Aorta (tissue), 5 donors: ENCODE results near the gene SLIT1. TPM values are rescaled to one million over a fixed set of nuclear protein-coding genes. Genes with fewer than 3 reads are reported as not detected.
A peak's percentile ranks its signal among the peaks of the same experiment; 100 is the strongest.

ENCODE experiments used
- ATAC-seq: fragments of 200-7000 bp; cut with Tn5 transposase; one replicate; pipeline ENCODE4 v1.9.1; 2022; ENCODE audit warnings: moderate library complexity; ENCODE audit not compliant: low FRiP score
- DNase-seq, 2 donors: peaks; one replicate each; pipeline ENCODE4 v3.0.0-alpha.2; 2020
- H3K27ac ChIP-seq, 2 donors: one replicate each; pipeline ENCODE4 v1.5.1; 2013; ENCODE audit warnings: low read length in 2 of 2, mild to moderate bottlenecking in 2 of 2, moderate library complexity in 2 of 2, control low read depth in 1 of 2, inconsistent platforms in 1 of 2, low read depth in 1 of 2
- H3K27me3 ChIP-seq, 2 donors: one replicate each; pipeline ENCODE4 v1.6.1; 2013; ENCODE audit warnings: control low read depth in 1 of 2, low read length in 1 of 2, mild to moderate bottlenecking in 1 of 2, moderate library complexity in 1 of 2; ENCODE audit not compliant: insufficient read depth in 2 of 2, control insufficient read depth in 1 of 2
- H3K36me3 ChIP-seq, 2 donors: one replicate each; pipeline ENCODE4 v1.6.1; 2013; ENCODE audit warnings: control low read depth in 1 of 2, low read length in 1 of 2, mild to moderate bottlenecking in 1 of 2; ENCODE audit not compliant: insufficient read depth in 2 of 2, control insufficient read depth in 1 of 2
- H3K4me1 ChIP-seq, 2 donors: one replicate each; pipeline ENCODE4 v1.6.1; 2013; ENCODE audit warnings: low read length in 2 of 2, control low read depth in 1 of 2, mild to moderate bottlenecking in 1 of 2, moderate library complexity in 1 of 2; ENCODE audit not compliant: insufficient read depth in 2 of 2, control insufficient read depth in 1 of 2
- H3K4me3 ChIP-seq, 2 donors: one replicate each; pipeline ENCODE4 v1.5.1; 2013; ENCODE audit warnings: low read length in 2 of 2, control low read depth in 1 of 2, mild to moderate bottlenecking in 1 of 2
- H3K9me3 ChIP-seq: one replicate; pipeline ENCODE4 v1.6.1; 2013; ENCODE audit warnings: mild to moderate bottlenecking, low read length; ENCODE audit not compliant: control insufficient read depth
- WGBS, 2 donors: extraction: QIAGEN DNeasy Blood & Tissue Kit; methylation state at CpG; one replicate each; pipeline ENCODE4 v1.1.7; 2013; 5-methylcytosine and 5-hydroxymethylcytosine counted together
- intact Hi-C, 2 donors: fragments of 100-400 bp; cut with DNase I; formaldehyde crosslinking; loops; one replicate each; pipeline versions ENCODE4 v1.14.2 to v1.15.0; 2022
- polyA plus RNA-seq, 2 donors: library from polyadenylated mRNA; stranded (reverse); fragments of 200-250 nt; gene quantifications; one replicate each; pipeline ENCODE4 v1.2.3, GENCODE V29; 2013
- total RNA-seq, 2 donors: library from RNA; stranded (reverse); fragmentation: NEBNext Ultra II Directional; extraction: Animal tissue kit (Norgen Biotek cat#: 25700); gene quantifications; one replicate each; pipeline ENCODE4 v1.2.1, GENCODE V29; 2021
- donor health status: healthy with polysubstance abuse.
- donor health status: Bipolar disorder and iron deficiency.
- donor health status: DM: no; HTN: no; CAD: no.
- donor health status: DM: no; HTN: no; CAD: no.
- donor health status: DM: yes; HTN: yes; CAD: no.

Gene SLIT1
- total and polyA plus RNA-seq, 4 donors: 0.13 to 0.42 (median 0.22) TPM

GRCh38 chr10:97124211-97124610, 61.5 kb downstream of the SLIT1 start:
- 48 to 57% methylated on average over 5 of the region's 5 CpGs for WGBS, 2 donors
- Histone ChIP-seq H3K9me3 (no peaks in the 10 kb centered on the region), H3K27ac (no peak overlapping the region), H3K36me3 (no peaks in the 10 kb centered on the region), H3K4me1 (no peaks in the 10 kb centered on the region), H3K4me3 (no peak overlapping the region), H3K27me3 (no peaks in the 10 kb centered on the region)
- DNase-seq: peak in 1 of 2 donors; percentile 11
- ATAC-seq: no peak
- intact Hi-C loops: no loop called here

- intact Hi-C loops: no loop called here
- Histone ChIP-seq H3K4me3 (no peak overlapping the region), H3K27ac (no peak overlapping the region), H3K9me3 (no peaks in the 10 kb centered on the region), H3K36me3 (no peaks in the 10 kb centered on the region), H3K27me3 (no peaks in the 10 kb centered on the region), H3K4me1 (no peaks in the 10 kb centered on the region)
- no peak for ATAC-seq
- peak in 1 of 2 donors; percentile 6 for DNase-seq
- 44 to 45% methylated on average over 5 of the region's 5 CpGs for WGBS, 2 donors
Observed at GRCh38 chr10:97123765-97124164, 62.0 kb downstream of the SLIT1 start.

GRCh38 chr10:97121041-97121440, 64.7 kb downstream of the SLIT1 start:
- no peaks in the 10 kb centered on the region for H3K27me3 ChIP-seq
- H3K4me3 ChIP-seq: no peak overlapping the region
- H3K36me3 ChIP-seq: no peaks in the 10 kb centered on the region
- ATAC-seq (no peak), DNase-seq (peak in 1 of 2 donors; percentile 5)
- H3K4me1 ChIP-seq: no peaks in the 10 kb centered on the region
- WGBS, 2 donors: 69 to 79% methylated on average over 4 of the region's 4 CpGs
- no peak overlapping the region for H3K27ac ChIP-seq
- intact Hi-C loops: no loop called here
- H3K9me3 ChIP-seq: no peaks in the 10 kb centered on the region

- peak in 1 of 2 donors; percentile 43 for DNase-seq
- intact Hi-C loops: no loop called here
- no peaks in the 10 kb centered on the region for H3K4me1 ChIP-seq
- no peaks in the 10 kb centered on the region for H3K9me3 ChIP-seq
- 81 to 82% methylated on average over 15 of the region's 15 CpGs for WGBS, 2 donors
- ATAC-seq: no peak
- H3K27ac ChIP-seq: no peak overlapping the region
- H3K27me3 ChIP-seq: no peaks in the 10 kb centered on the region
- H3K36me3 ChIP-seq: no peaks in the 10 kb centered on the region
- no peak overlapping the region for H3K4me3 ChIP-seq
Observed at GRCh38 chr10:97120370-97120769, 65.4 kb downstream of the SLIT1 start.

- no peaks in the 10 kb centered on the region for H3K36me3 ChIP-seq
- intact Hi-C loops: no loop called here
- H3K27ac ChIP-seq: no peak overlapping the region
- no peak overlapping the region for H3K4me3 ChIP-seq
- no peaks in the 10 kb centered on the region for H3K9me3 ChIP-seq
- DNase-seq (peak in 1 of 2 donors; percentile 33), ATAC-seq (no peak)
- H3K27me3 ChIP-seq: no peaks in the 10 kb centered on the region
- H3K4me1 ChIP-seq: no peaks in the 10 kb centered on the region
- 59 to 68% methylated on average over 20 of the region's 20 CpGs for WGBS, 2 donors
Observed at GRCh38 chr10:97119058-97119745, 66.6 kb downstream of the SLIT1 start.

GRCh38 chr10:97117372-97117771, 68.4 kb downstream of the SLIT1 start:
- DNase-seq (no peak), ATAC-seq (no peak)
- Histone ChIP-seq H3K9me3 (no peaks in the 10 kb centered on the region), H3K27ac (no peak overlapping the region), H3K4me1 (no peaks in the 10 kb centered on the region), H3K36me3 (no peaks in the 10 kb centered on the region), H3K27me3 (no peaks in the 10 kb centered on the region), H3K4me3 (no peak overlapping the region)
- intact Hi-C loops: no loop called here
- WGBS, 2 donors: 49% methylated on average over 3 of the region's 3 CpGs

- Histone ChIP-seq H3K9me3 (no peaks in the 10 kb centered on the region), H3K36me3 (no peaks in the 10 kb centered on the region), H3K4me3 (no peak overlapping the region), H3K27ac (no peak overlapping the region), H3K4me1 (no peaks in the 10 kb centered on the region), H3K27me3 (no peaks in the 10 kb centered on the region)
- 51 to 62% methylated on average over 7 of the region's 7 CpGs for WGBS, 2 donors
- no peak for DNase-seq
- intact Hi-C loops: no loop called here
- no peak for ATAC-seq
Observed at GRCh38 chr10:97116462-97117162, 69.1 kb downstream of the SLIT1 start.

GRCh38 chr10:97115846-97116245, 69.9 kb downstream of the SLIT1 start:
- Histone ChIP-seq H3K36me3 (no peaks in the 10 kb centered on the region), H3K4me3 (no peak overlapping the region), H3K4me1 (no peaks in the 10 kb centered on the region), H3K9me3 (no peaks in the 10 kb centered on the region), H3K27me3 (no peaks in the 10 kb centered on the region), H3K27ac (no peak overlapping the region)
- intact Hi-C loops: no loop called here
- 79 to 82% methylated on average over 2 of the region's 2 CpGs for WGBS, 2 donors
- no peak for ATAC-seq
- DNase-seq: no peak

- Histone ChIP-seq H3K4me1 (no peaks in the 10 kb centered on the region), H3K27ac (no peak overlapping the region), H3K36me3 (no peaks in the 10 kb centered on the region), H3K9me3 (no peaks in the 10 kb centered on the region), H3K27me3 (peaks cover 0 to 2% of the 10 kb centered on the region in 2 donors), H3K4me3 (no peak overlapping the region)
- no peak for ATAC-seq
- DNase-seq: no peak
- intact Hi-C loops: no loop called here
- WGBS, 2 donors: 62 to 65% methylated on average over 11 of the region's 11 CpGs
Observed at GRCh38 chr10:97111615-97112014, 74.1 kb downstream of the SLIT1 start.
